Parathyroid adenoma (tissue), 2 donors: Measurements from ENCODE around the gene GNB1L.

Experiments
- H2AFZ ChIP-seq: fragments of 300-600 bp; sonication (generic); one replicate; pipeline ENCODE4 v1.7.0; 2017; ENCODE audit warnings: antibody characterized with exemption, mild to moderate bottlenecking
- H3K27ac ChIP-seq: fragments of 300-600 bp; sonication (generic); one replicate; pipeline ENCODE4 v1.7.0; 2017
- H3K27me3 ChIP-seq: fragments of 300-600 bp; sonication (generic); one replicate; pipeline ENCODE4 v1.7.0; 2017; ENCODE audit warnings: low read length; ENCODE audit not compliant: control insufficient read depth, insufficient read depth
- H3K36me3 ChIP-seq: fragments of 300-600 bp; sonication (generic); one replicate; pipeline ENCODE4 v1.7.0; 2017; ENCODE audit warnings: low read length; ENCODE audit not compliant: control insufficient read depth, insufficient read depth
- H3K4me1 ChIP-seq: fragments of 300-600 bp; sonication (generic); one replicate; pipeline ENCODE4 v1.7.0; 2017; ENCODE audit warnings: control low read depth
- H3K4me2 ChIP-seq: fragments of 300-600 bp; sonication (generic); one replicate; pipeline ENCODE4 v1.7.0; 2017; ENCODE audit warnings: low read length
- H3K4me3 ChIP-seq: fragments of 300-600 bp; sonication (generic); one replicate; pipeline ENCODE4 v1.7.0; 2017; ENCODE audit warnings: low read depth, low read length
- H3K79me2 ChIP-seq: fragments of 300-600 bp; sonication (generic); one replicate; pipeline ENCODE4 v1.7.0; 2017; ENCODE audit warnings: control low read depth
- H3K9ac ChIP-seq: fragments of 300-600 bp; sonication (generic); one replicate; pipeline ENCODE4 v1.7.0; 2017; ENCODE audit warnings: mild to moderate bottlenecking
- H3K9me3 ChIP-seq: fragments of 300-600 bp; sonication (generic); one replicate; pipeline ENCODE4 v1.7.0; 2017; ENCODE audit warnings: low read length; ENCODE audit not compliant: control insufficient read depth
- CTCF ChIP-seq: fragments of 300-600 bp; sonication (generic); IDR thresholded peaks from one replicate; pipeline ENCODE4 v1.7.0; 2017; ENCODE audit warnings: antibody characterized with exemption, mild to moderate bottlenecking
- donor health status: primary hyperparathyroidism.

GNB1L gene

GRCh38 chr22:19760058-19760950 lies 94.4 kb downstream of the GNB1L start, which contains the start of gene TBX1:
Gene TBX1 (plus strand): TSS chr22:19760778. CDS start chr22:19760844, 66 bp downstream.
- TF ChIP-seq CTCF = no peak
- Histone ChIP-seq H3K27ac (peak within 1 kb of the TSS; percentile 59), H3K4me3 (peak within 1 kb of the TSS; percentile 74), H3K4me2 (peak within 1 kb of the TSS; percentile 93), H3K9me3 (no peaks in the 10 kb centered on the region), H3K4me1 (no peaks in the 10 kb centered on the region), H3K79me2 (no peaks in the 10 kb centered on the region), H2AFZ (peak within 1 kb of the TSS; percentile 68), H3K9ac (no peak within 1 kb of the TSS), H3K27me3 (no peaks in the 10 kb centered on the region), H3K36me3 (no peaks in the 10 kb centered on the region)

GRCh38 chr22:19759427-19760057 lies 95.1 kb downstream of the GNB1L start:
- Histone ChIP-seq H2AFZ (peak overlapping the region; percentile 68), H3K27ac (no peak overlapping the region), H3K27me3 (no peaks in the 10 kb centered on the region), H3K36me3 (no peaks in the 10 kb centered on the region), H3K79me2 (no peaks in the 10 kb centered on the region), H3K4me2 (peak overlapping the region; percentile 93), H3K9ac (no peak overlapping the region), H3K9me3 (no peaks in the 10 kb centered on the region), H3K4me3 (peak overlapping the region; percentile 74), H3K4me1 (no peaks in the 10 kb centered on the region)
- no peak for TF ChIP-seq CTCF

DNA sequence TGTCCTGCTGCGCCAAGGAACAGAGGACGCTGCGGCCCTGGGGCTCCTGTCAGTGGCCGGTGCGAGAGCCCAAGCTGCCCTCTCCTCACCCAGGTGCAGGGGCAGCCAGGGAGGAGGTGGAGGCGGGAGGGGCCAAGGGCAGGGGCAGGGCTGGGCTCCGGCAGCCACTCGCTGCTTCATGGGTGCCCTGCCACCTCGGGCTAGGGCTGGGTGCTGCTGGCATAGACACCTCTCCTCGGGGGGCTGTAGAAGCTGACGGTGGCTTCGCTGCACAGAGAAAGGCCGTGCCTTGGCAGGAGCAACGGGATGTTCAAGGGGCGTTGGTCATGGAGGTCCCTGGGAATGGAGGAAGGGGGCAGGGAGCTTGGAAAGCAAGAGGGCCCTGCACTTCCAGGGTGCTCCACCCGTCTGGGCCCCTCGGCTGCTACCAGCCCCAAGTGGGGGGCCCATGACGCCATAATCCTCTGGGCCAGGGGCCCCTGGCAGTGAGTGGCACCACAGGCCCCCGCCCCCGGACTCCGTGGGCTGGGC lies 95.7 kb downstream of the GNB1L start:
- no peaks in the 10 kb centered on the region for H3K27me3 ChIP-seq
- H3K27ac ChIP-seq = peak overlapping the region; percentile 29
- H3K9ac ChIP-seq = no peak overlapping the region
- no peaks in the 10 kb centered on the region for H3K36me3 ChIP-seq
- peak overlapping the region; percentile 68 for H2AFZ ChIP-seq
- H3K4me3 ChIP-seq = peak overlapping the region; percentile 74
- no peak for TF ChIP-seq CTCF
- H3K4me1 ChIP-seq = no peaks in the 10 kb centered on the region
- peak overlapping the region; percentile 93 for H3K4me2 ChIP-seq
- no peaks in the 10 kb centered on the region for H3K9me3 ChIP-seq
- H3K79me2 ChIP-seq = no peaks in the 10 kb centered on the region

DNA sequence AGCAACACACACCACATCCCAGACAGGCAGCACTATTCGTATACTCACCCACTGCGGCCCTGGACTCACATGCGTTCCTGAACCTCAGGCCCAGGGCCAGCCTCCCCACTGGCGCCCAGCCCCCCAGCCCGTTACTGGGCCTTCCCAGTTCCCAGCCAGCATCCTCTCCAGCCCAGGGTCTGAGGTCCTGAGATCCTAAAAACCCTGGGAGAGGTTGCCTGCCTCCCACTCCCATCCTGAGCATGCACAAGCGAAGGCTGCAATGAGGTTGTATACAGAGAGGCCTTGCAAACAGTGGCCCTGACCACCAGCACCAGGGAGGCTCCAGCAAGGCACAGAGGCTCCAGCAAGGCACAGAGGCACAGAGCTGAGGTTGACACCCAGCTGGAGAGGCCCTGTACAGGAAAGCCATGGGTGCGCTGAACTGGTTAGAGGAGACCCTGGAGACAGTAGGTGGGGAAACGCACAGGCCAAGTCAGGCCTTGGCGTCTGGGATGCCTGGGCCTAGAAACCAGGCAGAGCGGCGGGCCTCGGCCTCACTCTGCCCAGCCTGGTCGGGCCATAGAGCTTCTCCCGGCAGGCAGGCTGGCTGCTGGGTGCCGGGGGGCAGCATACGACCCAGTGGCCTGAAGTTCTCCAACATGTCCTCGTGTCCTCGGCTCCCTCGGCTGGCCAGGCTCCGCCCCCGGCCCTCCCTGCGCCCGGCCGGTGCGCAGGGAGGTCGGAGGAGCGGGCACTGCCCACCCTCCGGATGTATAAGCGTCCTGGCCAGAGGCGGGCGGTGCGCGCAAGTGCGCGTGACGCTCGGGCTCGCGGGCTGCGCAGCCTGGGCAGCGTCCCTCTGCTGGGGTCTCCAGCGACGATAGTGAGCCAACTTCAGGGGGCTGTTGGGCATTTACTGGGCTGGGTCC lies 96.4 kb downstream of the GNB1L start:
- TF ChIP-seq CTCF = no peak
- H3K4me3 ChIP-seq = peak overlapping the region; percentile 74
- no peaks in the 10 kb centered on the region for H3K4me1 ChIP-seq
- no peaks in the 10 kb centered on the region for H3K9me3 ChIP-seq
- no peaks in the 10 kb centered on the region for H3K36me3 ChIP-seq
- no peak overlapping the region for H3K9ac ChIP-seq
- peak overlapping the region; percentile 68 for H2AFZ ChIP-seq
- H3K27ac ChIP-seq = peak overlapping the region; percentile 29
- H3K79me2 ChIP-seq = no peaks in the 10 kb centered on the region
- H3K4me2 ChIP-seq = peak overlapping the region; percentile 93
- no peaks in the 10 kb centered on the region for H3K27me3 ChIP-seq
